Measurements from ENCODE around the gene TMEM233. TPM values are rescaled to one million over a fixed set of nuclear protein-coding genes. Genes with fewer than 3 reads are reported as not detected.

The TMEM233 gene
- total and polyA plus RNA-seq, 2 experiments from 2014 or later = 0.24 to 0.71 TPM

DNA sequence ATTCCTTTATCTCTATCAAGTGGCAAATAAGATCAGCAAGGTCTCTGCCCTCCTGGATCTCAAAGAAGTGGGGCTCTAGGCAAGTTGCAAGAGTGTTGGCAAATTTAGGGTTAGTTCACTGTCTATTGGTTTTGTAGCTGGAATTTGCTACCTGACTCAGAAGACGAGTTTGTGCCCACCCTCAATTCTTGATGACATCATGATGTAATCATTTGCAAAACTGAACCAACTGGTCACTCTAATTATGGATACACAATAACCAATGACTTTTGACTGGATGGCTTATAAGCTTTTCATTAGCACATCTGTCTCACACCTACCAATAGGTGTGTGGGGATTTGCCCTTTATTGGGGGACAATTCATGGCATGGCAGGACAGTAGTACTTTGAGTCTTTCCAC, 4.6 kb downstream of the TMEM233 start (continued):
- TF ChIP-seq, protein P1, sequence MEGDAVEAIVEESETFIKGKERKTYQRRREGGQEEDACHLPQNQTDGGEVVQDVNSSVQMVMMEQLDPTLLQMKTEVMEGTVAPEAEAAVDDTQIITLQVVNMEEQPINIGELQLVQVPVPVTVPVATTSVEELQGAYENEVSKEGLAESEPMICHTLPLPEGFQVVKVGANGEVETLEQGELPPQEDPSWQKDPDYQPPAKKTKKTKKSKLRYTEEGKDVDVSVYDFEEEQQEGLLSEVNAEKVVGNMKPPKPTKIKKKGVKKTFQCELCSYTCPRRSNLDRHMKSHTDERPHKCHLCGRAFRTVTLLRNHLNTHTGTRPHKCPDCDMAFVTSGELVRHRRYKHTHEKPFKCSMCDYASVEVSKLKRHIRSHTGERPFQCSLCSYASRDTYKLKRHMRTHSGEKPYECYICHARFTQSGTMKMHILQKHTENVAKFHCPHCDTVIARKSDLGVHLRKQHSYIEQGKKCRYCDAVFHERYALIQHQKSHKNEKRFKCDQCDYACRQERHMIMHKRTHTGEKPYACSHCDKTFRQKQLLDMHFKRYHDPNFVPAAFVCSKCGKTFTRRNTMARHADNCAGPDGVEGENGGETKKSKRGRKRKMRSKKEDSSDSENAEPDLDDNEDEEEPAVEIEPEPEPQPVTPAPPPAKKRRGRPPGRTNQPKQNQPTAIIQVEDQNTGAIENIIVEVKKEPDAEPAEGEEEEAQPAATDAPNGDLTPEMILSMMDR (conservative IDR thresholded peaks at IDR 0.05; ENCODE audit: low read depth in 2 of 2) = no peak
- no peak for TF ChIP-seq POLR2AphosphoS5 (IDR thresholded peaks at IDR 0.05; ENCODE audit: low read depth)
- TF ChIP-seq, protein P2, sequence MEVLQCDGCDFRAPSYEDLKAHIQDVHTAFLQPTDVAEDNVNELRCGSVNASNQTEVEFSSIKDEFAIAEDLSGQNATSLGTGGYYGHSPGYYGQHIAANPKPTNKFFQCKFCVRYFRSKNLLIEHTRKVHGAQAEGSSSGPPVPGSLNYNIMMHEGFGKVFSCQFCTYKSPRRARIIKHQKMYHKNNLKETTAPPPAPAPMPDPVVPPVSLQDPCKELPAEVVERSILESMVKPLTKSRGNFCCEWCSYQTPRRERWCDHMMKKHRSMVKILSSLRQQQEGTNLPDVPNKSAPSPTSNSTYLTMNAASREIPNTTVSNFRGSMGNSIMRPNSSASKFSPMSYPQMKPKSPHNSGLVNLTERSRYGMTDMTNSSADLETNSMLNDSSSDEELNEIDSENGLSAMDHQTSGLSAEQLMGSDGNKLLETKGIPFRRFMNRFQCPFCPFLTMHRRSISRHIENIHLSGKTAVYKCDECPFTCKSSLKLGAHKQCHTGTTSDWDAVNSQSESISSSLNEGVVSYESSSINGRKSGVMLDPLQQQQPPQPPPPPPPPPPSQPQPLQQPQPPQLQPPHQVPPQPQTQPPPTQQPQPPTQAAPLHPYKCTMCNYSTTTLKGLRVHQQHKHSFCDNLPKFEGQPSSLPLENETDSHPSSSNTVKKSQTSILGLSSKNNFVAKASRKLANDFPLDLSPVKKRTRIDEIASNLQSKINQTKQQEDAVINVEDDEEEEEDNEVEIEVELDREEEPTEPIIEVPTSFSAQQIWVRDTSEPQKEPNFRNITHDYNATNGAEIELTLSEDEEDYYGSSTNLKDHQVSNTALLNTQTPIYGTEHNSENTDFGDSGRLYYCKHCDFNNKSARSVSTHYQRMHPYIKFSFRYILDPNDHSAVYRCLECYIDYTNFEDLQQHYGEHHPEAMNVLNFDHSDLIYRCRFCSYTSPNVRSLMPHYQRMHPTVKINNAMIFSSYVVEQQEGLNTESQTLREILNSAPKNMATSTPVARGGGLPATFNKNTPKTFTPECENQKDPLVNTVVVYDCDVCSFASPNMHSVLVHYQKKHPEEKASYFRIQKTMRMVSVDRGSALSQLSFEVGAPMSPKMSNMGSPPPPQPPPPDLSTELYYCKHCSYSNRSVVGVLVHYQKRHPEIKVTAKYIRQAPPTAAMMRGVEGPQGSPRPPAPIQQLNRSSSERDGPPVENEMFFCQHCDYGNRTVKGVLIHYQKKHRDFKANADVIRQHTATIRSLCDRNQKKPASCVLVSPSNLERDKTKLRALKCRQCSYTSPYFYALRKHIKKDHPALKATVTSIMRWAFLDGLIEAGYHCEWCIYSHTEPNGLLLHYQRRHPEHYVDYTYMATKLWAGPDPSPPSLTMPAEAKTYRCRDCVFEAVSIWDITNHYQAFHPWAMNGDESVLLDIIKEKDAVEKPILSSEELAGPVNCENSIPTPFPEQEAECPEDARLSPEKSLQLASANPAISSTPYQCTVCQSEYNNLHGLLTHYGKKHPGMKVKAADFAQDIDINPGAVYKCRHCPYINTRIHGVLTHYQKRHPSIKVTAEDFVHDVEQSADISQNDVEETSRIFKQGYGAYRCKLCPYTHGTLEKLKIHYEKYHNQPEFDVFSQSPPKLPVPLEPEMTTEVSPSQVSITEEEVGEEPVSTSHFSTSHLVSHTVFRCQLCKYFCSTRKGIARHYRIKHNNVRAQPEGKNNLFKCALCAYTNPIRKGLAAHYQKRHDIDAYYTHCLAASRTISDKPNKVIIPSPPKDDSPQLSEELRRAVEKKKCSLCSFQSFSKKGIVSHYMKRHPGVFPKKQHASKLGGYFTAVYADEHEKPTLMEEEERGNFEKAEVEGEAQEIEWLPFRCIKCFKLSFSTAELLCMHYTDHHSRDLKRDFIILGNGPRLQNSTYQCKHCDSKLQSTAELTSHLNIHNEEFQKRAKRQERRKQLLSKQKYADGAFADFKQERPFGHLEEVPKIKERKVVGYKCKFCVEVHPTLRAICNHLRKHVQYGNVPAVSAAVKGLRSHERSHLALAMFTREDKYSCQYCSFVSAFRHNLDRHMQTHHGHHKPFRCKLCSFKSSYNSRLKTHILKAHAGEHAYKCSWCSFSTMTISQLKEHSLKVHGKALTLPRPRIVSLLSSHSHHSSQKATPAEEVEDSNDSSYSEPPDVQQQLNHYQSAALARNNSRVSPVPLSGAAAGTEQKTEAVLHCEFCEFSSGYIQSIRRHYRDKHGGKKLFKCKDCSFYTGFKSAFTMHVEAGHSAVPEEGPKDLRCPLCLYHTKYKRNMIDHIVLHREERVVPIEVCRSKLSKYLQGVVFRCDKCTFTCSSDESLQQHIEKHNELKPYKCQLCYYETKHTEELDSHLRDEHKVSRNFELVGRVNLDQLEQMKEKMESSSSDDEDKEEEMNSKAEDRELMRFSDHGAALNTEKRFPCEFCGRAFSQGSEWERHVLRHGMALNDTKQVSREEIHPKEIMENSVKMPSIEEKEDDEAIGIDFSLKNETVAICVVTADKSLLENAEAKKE (CRISPR knock-in tag; IDR thresholded peaks at IDR 0.05) = no peak
- no peak for TF ChIP-seq STAT1 (IDR thresholded peaks at IDR 0.05; ENCODE audit: unreplicated experiment)
- no peak for TF ChIP-seq EZH2phosphoT487 (IDR thresholded peaks at IDR 0.05; ENCODE audit: unreplicated experiment)
- TF ChIP-seq EZH2 (IDR thresholded peaks at IDR 0.05; ENCODE audit: low read depth, unreplicated experiment) = no peak
- TF ChIP-seq CREB1 (CRISPR knock-in tag; IDR thresholded peaks at IDR 0.05; ENCODE audit: low read depth) = no peak
- TF ChIP-seq JUNB (IDR thresholded peaks at IDR 0.05; ENCODE audit: unreplicated experiment) = no peak

Measured in GM23338 (cell line).